ENCODE results near the gene TBC1D7. TPM values are rescaled to one million over a fixed set of nuclear protein-coding genes. Genes with fewer than 3 reads are reported as not detected.

The TBC1D7 gene
- total RNA-seq (2021) (29.2 and 30.4 TPM in 2 replicates), Bru-seq, nascent RNA (percentile 78 among the genes with signal in this experiment), BruChase-seq, experiment 1, labeled RNA remaining after a 2-hour chase (percentile 71 among the genes with signal in this experiment), BruChase-seq, experiment 2, labeled RNA remaining after a 6-hour chase (percentile 68 among the genes with signal in this experiment)
- long read RNA-seq, transcript TBC1D7-204 (8 exons, 1,276 nt), result minor isoform, 10 of 79 reads
- long read RNA-seq, transcript TBC1D7-202 (8 exons, 1,116 nt), result major isoform, 17 of 79 reads
- long read RNA-seq, partial matches to known transcripts, result 5 of 79 reads
- long read RNA-seq, other reads (novel, unspliced or antisense), result 42 of 79 reads

DNA sequence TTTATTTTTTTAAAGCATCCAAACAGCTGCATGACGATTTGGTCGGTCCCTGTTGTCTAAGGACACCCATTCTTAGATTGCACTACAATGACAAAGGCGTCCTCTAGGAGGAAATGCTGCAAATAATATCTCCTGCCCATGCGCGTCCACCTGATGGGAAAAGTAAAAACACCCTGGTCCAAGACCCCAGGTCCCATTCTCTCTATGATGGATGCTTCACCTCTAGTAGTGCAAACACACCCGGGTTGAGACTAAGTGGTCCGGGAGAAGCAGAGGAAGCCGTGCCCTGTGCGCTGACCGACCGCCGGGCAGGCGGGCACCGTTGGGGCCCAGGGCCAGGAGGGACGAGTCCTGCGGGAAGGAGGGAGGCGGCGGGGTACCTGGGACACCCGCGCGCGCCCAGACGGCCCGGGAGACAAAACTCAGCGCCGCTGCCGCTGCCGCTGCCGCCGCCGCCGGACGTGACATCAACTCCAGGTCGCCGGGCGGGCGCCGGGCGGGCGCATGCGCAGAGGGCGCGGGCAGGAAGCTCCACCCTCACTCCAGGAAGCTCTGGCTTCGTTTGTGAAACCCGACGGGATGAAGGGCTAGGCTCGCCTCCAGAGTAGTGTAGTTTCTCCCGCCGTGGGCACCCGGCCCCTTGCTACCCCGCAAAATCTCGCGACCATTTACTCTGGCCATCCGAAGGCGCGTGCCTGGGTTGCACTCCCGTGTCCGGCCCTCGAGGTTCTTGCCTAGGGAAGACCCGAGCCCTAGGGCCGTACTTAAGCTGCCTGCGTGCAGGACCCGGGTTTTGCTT lies at the start of gene TBC1D7:
Gene TBC1D7 (minus strand): TSS at position 462 of the 799 bp plus-strand sequence. CDS start 1,639 bp downstream, outside the sequence.
- ChIA-PET POLR2A (ENCODE audit: unreplicated experiment) (interaction anchor here (0.6 to 0.9 kb wide), 8 partner anchors 27 to 800 kb away, joined by 3 to 8 read pairs (median 3); partner anchors contain the start of gene SIRT5), CTCF (interaction anchor here (0.6 to 1.5 kb wide), 3 partner anchors 194 to 738 kb away, joined by 3 to 10 read pairs (median 6); partner anchors contain the start of gene SIRT5)
- Histone ChIP-seq H3F3A (ENCODE audit: insufficient read depth, low read depth) (peaks cover 8% of the 10 kb centered on the region), H3K9me3 (ENCODE audit: insufficient read depth, low read depth) (no peaks in the 10 kb centered on the region), H3K27me3 (ENCODE audit: insufficient read depth, low read depth) (no peaks in the 10 kb centered on the region), H3K27ac (peak within 1 kb of the TSS; percentile 69), H2AFZ (peak within 1 kb of the TSS; percentile 99), H3K4me1 (replicated peaks; ENCODE audit: insufficient read depth) (peaks cover 22% of the 10 kb centered on the region), H3K4me2 (peak within 1 kb of the TSS; percentile 82), H4K20me1 (ENCODE audit: insufficient read depth) (no peaks in the 10 kb centered on the region), H3K4me3 (peak within 1 kb of the TSS; percentile 95), H3K79me2 (ENCODE audit: low read depth) (peaks cover 20% of the 10 kb centered on the region), H3K9me2 (ENCODE audit: insufficient read depth) (no peaks in the 10 kb centered on the region), H3K36me3 (ENCODE audit: low read depth) (no peaks in the 10 kb centered on the region)
- TF ChIP-seq EZH2 (IDR thresholded peaks at IDR 0.05; ENCODE audit: low read depth), result no peak
- no peak for TF ChIP-seq CTCF (conservative IDR thresholded peaks at IDR 0.05)
- intact Hi-C loops (cut with micrococcal nuclease; ENCODE audit: unreplicated experiment), result loop anchor here (1.0 to 2.0 kb wide), 4 partner anchors 99 to 287 kb away; partner anchors contain the start of genes NOL7 and SIRT5
- peak; percentile 80 to 96 for DNase-seq
- BruUV-seq (replicated peaks), result no TSS peak

- Histone ChIP-seq H3K4me3 (no peak overlapping the region), H3K9me3 (ENCODE audit: insufficient read depth, low read depth) (no peaks in the 10 kb centered on the region), H3K27ac (no peak overlapping the region), H3F3A (ENCODE audit: insufficient read depth, low read depth) (0 out of 2 replicates have a peak, but pooled peaks cover 6% of the 10 kb centered on the region), H3K4me2 (no peak overlapping the region), H3K27me3 (ENCODE audit: insufficient read depth, low read depth) (no peaks in the 10 kb centered on the region), H4K20me1 (ENCODE audit: insufficient read depth) (no peaks in the 10 kb centered on the region), H3K4me1 (replicated peaks; ENCODE audit: insufficient read depth) (no peaks in the 10 kb centered on the region; the same call in 1 of the 2 replicates), H3K9me2 (ENCODE audit: insufficient read depth) (no peaks in the 10 kb centered on the region), H2AFZ (no peak overlapping the region), H3K36me3 (ENCODE audit: low read depth) (no peaks in the 10 kb centered on the region), H3K79me2 (ENCODE audit: low read depth) (no peaks in the 10 kb centered on the region)
- intact Hi-C loops (cut with micrococcal nuclease; ENCODE audit: unreplicated experiment), result no loop called here
- no TSS peak for BruUV-seq (replicated peaks)
- CTCF ChIA-PET, result no interaction called here
- no peak for TF ChIP-seq EZH2 (IDR thresholded peaks at IDR 0.05; ENCODE audit: low read depth)
- TF ChIP-seq CTCF (conservative IDR thresholded peaks at IDR 0.05), result no peak
- DNase-seq, result no peak
- POLR2A ChIA-PET (ENCODE audit: unreplicated experiment), result interaction anchor here (0.6 kb wide), 2 partner anchors 22 to 56 kb away, joined by 3 to 7 read pairs; no protein-coding TSS in a partner anchor
Measured at GRCh38 chr6:13377054-13377758, 48.9 kb upstream of the TBC1D7 start.

All from PC-9 (cell line).